SU-DHL-6 (cell line): ENCODE data around the gene CNDP1.

Source experiments
- H2AFZ ChIP-seq: fragments of 200-600 bp; sonication (generic); 2 replicates; pipeline ENCODE4 v1.6.1; 2014; ENCODE audit warnings: low read depth, mild to moderate bottlenecking, moderate library complexity, mixed read lengths, antibody characterized with exemption, low read length; ENCODE audit not compliant: severe bottlenecking
- H3F3A ChIP-seq: fragments of 200-600 bp; shearing (Covaris generic); 2 replicates; pipeline ENCODE4 v1.6.0; 2016; ENCODE audit warnings: antibody characterized with exemption, mild to moderate bottlenecking; ENCODE audit not compliant: insufficient read depth
- H3K27ac ChIP-seq: fragments of 200-600 bp; sonication (generic); 2 replicates; pipeline ENCODE4 v1.5.1; 2016; ENCODE audit warnings: low read depth, mild to moderate bottlenecking, low read length, moderate library complexity, mixed read lengths
- H3K27me3 ChIP-seq: fragments of 200-600 bp; sonication (generic), shearing (Covaris generic); 2 replicates; pipeline ENCODE4 v1.6.0; 2014; ENCODE audit warnings: mild to moderate bottlenecking, low read length
- H3K36me3 ChIP-seq: fragments of 200-600 bp; sonication (generic); 2 replicates; pipeline ENCODE4 v1.6.1; 2014; ENCODE audit warnings: mild to moderate bottlenecking, low read length, mixed read lengths
- H3K4me2 ChIP-seq: fragments of 300-600, 200-600 bp; shearing (Covaris generic), sonication (generic); 2 replicates; pipeline ENCODE4 v1.6.0; 2014; ENCODE audit warnings: low read length, low read depth, mild to moderate bottlenecking; ENCODE audit not compliant: poor library complexity, severe bottlenecking
- H3K4me3 ChIP-seq: fragments of 200-600 bp; sonication (generic); 2 replicates; pipeline ENCODE4 v1.5.1; 2014; ENCODE audit warnings: antibody characterized with exemption, low read length, mild to moderate bottlenecking, mixed read lengths; ENCODE audit not compliant: insufficient read depth, poor library complexity, severe bottlenecking
- H3K79me2 ChIP-seq: fragments of 200-600 bp; sonication (generic); 2 replicates; pipeline ENCODE4 v1.6.1; 2014; ENCODE audit warnings: mild to moderate bottlenecking, low read length, moderate library complexity; ENCODE audit not compliant: insufficient read depth
- H3K9ac ChIP-seq: fragments of 200-600 bp; sonication (generic); 2 replicates; pipeline ENCODE4 v1.7.0; 2014; ENCODE audit warnings: mild to moderate bottlenecking, low read length
- H3K9me2 ChIP-seq: fragments of 200-600 bp; sonication (generic); replicated peaks from 2 replicates; pipeline ENCODE4 v1.6.1; 2014; ENCODE audit warnings: low read length; ENCODE audit not compliant: insufficient read depth
- H3K9me3 ChIP-seq: fragments of 200-600 bp; sonication (generic); 2 replicates; pipeline ENCODE4 v1.6.1; 2014; ENCODE audit warnings: low read length, mixed read lengths; ENCODE audit not compliant: insufficient read depth
- H4K20me1 ChIP-seq: fragments of 200-600 bp; sonication (generic); 2 replicates; pipeline ENCODE4 v1.6.1; 2014; ENCODE audit warnings: low read depth, mild to moderate bottlenecking, antibody characterized with exemption, low read length, moderate library complexity, mixed read lengths
- CTCF ChIP-seq: fragments of 200-600 bp; sonication (generic); IDR thresholded peaks from one replicate; pipeline ENCODE4 v1.5.1; 2017; ENCODE audit warnings: antibody characterized with exemption, mild to moderate bottlenecking, low read length, moderate library complexity; ENCODE audit not compliant: insufficient read depth, poor library complexity, severe bottlenecking
- EZH2phosphoT487 ChIP-seq: fragments of 200-600 bp; sonication (generic), shearing (Covaris generic); conservative IDR thresholded peaks from 2 replicates; pipeline ENCODE4 v1.6.1; 2018; ENCODE audit warnings: mild to moderate bottlenecking, antibody characterized with exemption, low read length, moderate library complexity, mixed read lengths

CNDP1 gene

GRCh38 chr18:74623047-74623816 is 88.9 kb downstream of the CNDP1 start:
- Histone ChIP-seq H3K9ac (no peak overlapping the region), H3K79me2 (peaks cover 42% of the 10 kb centered on the region), H3F3A (no peaks in the 10 kb centered on the region), H3K27me3 (no peaks in the 10 kb centered on the region), H4K20me1 (peaks cover 19% of the 10 kb centered on the region), H3K36me3 (no peaks in the 10 kb centered on the region), H3K4me3 (no peak overlapping the region), H3K27ac (no peak overlapping the region), H3K9me2 (no peaks in the 10 kb centered on the region), H3K4me2 (no peak overlapping the region), H2AFZ (no peak overlapping the region), H3K9me3 (no peaks in the 10 kb centered on the region)
- TF ChIP-seq EZH2phosphoT487 (no peak), CTCF (peak; percentile 27)

- no peak overlapping the region for H2AFZ ChIP-seq
- no peak overlapping the region for H3K4me2 ChIP-seq
- H3K9me2 ChIP-seq = no peaks in the 10 kb centered on the region
- no peak for TF ChIP-seq CTCF
- no peak for TF ChIP-seq EZH2phosphoT487
- H3F3A ChIP-seq = no peaks in the 10 kb centered on the region
- H4K20me1 ChIP-seq = peaks cover 13% of the 10 kb centered on the region
- no peaks in the 10 kb centered on the region for H3K36me3 ChIP-seq
- no peak overlapping the region for H3K27ac ChIP-seq
- H3K79me2 ChIP-seq = peaks cover 46% of the 10 kb centered on the region
- H3K9ac ChIP-seq = no peak overlapping the region
- no peaks in the 10 kb centered on the region for H3K9me3 ChIP-seq
- no peaks in the 10 kb centered on the region for H3K27me3 ChIP-seq
- H3K4me3 ChIP-seq = no peak overlapping the region
Observed at GRCh38 chr18:74624466-74624865, 90.2 kb downstream of the CNDP1 start.

DNA sequence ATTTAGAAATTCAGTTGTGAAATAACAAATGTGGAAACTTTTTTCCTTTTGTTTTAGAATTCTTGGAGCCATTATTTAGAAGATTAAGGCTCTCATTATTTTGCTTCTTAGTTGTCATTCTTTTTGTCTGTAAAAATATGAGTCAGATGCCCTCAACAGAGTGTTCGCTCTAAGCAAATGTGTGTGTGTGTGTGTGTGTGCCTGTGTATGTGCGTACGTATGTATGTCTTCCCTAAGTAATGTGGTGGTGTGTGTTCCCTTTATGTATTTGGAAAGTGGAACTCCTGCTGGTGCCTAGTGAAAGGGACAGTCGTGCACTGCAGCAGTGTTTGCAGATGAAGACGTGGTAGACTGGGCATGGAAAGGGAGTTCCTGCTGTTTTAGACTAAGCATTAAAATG is 90.9 kb downstream of the CNDP1 start:
- no peak overlapping the region for H3K27ac ChIP-seq
- peaks cover 47% of the 10 kb centered on the region for H3K79me2 ChIP-seq
- H3K4me2 ChIP-seq = no peak overlapping the region
- no peaks in the 10 kb centered on the region for H3F3A ChIP-seq
- no peak for TF ChIP-seq EZH2phosphoT487
- TF ChIP-seq CTCF = no peak
- H2AFZ ChIP-seq = no peak overlapping the region
- H3K9me3 ChIP-seq = no peaks in the 10 kb centered on the region
- H3K4me3 ChIP-seq = no peak overlapping the region
- peaks cover 6% of the 10 kb centered on the region for H4K20me1 ChIP-seq
- H3K9me2 ChIP-seq = no peaks in the 10 kb centered on the region
- H3K36me3 ChIP-seq = no peaks in the 10 kb centered on the region
- no peak overlapping the region for H3K9ac ChIP-seq
- no peaks in the 10 kb centered on the region for H3K27me3 ChIP-seq
